A673 (cell line): ENCODE measurements around the gene VAV1. TPM values are rescaled to one million over a fixed set of nuclear protein-coding genes. Genes with fewer than 3 reads are reported as not detected.
A peak's percentile ranks its signal among the peaks of the same experiment; 100 is the strongest.

ENCODE experiments used
- BruUV-seq: library from RNA; stranded (reverse); fragments of 400-500 nt; replicated peaks from 2 replicates; lab custom pipeline; 2021; lab: Mats Ljungman, UMichigan
- CTCF ChIA-PET: fragments of 300-600 bp; sonication (Branson Sonifier 250); formaldehyde crosslinking; loops from one replicate; lab custom pipeline; 2022; ENCODE audit warnings: antibody characterized with exemption; lab: Charles Lee
- POLR2A ChIA-PET: fragments of 300-600 bp; sonication (Branson Sonifier 250); formaldehyde crosslinking; loops from one replicate; lab custom pipeline; 2022; ENCODE audit warnings: antibody characterized with exemption; ENCODE audit not compliant: low non-redundant PET; lab: Charles Lee
- DNase-seq: peaks from one replicate; pipeline ENCODE4 v3.0.0-alpha.2; 2015; ENCODE audit warnings: low spot score
- H3K27ac ChIP-seq: fragments of 200-600 bp; sonication (generic); 2 replicates; pipeline ENCODE4 v1.5.1; 2016; ENCODE audit warnings: mixed run types, low read depth, mild to moderate bottlenecking, mixed read lengths, antibody characterized with exemption, low read length; ENCODE audit not compliant: poor library complexity, severe bottlenecking
- H3K27me3 ChIP-seq: fragments of 200-600 bp; sonication (generic); replicated peaks from 2 replicates; pipeline ENCODE4 v1.6.1; 2017; ENCODE audit warnings: mixed run types, low read depth, mild to moderate bottlenecking, mixed read lengths, antibody characterized with exemption, low read length; ENCODE audit not compliant: insufficient read depth, poor library complexity
- H3K36me3 ChIP-seq: fragments of 200-600 bp; sonication (generic); 2 replicates; pipeline ENCODE4 v1.6.1; 2016; ENCODE audit warnings: mixed run types, mild to moderate bottlenecking, mixed read lengths, antibody characterized with exemption, low read length; ENCODE audit not compliant: insufficient read depth, poor library complexity, severe bottlenecking
- H3K4me1 ChIP-seq: fragments of 200-600 bp; sonication (generic); 2 replicates; pipeline ENCODE4 v1.6.1; 2017; ENCODE audit warnings: mixed run types, mild to moderate bottlenecking, mixed read lengths, antibody characterized with exemption, low read length; ENCODE audit not compliant: insufficient read depth, poor library complexity, severe bottlenecking
- H3K4me3 ChIP-seq: fragments of 200-600 bp; sonication (generic); 2 replicates; pipeline ENCODE4 v1.5.1; 2016; ENCODE audit warnings: low read depth, mixed run types, mild to moderate bottlenecking, mixed read lengths, low read length; ENCODE audit not compliant: poor library complexity, severe bottlenecking
- H3K9me3 ChIP-seq: fragments of 200-600 bp; sonication (generic); 2 replicates; pipeline ENCODE4 v1.6.1; 2016; ENCODE audit warnings: mixed run types, low read depth, mild to moderate bottlenecking, mixed read lengths, antibody characterized with exemption, low read length; ENCODE audit not compliant: poor library complexity, severe bottlenecking
- EZH2 ChIP-seq: fragments of 200-600 bp; sonication (generic); IDR thresholded peaks from 2 replicates; pipeline ENCODE4 v1.6.1; 2017; ENCODE audit warnings: borderline replicate concordance, low read depth, mild to moderate bottlenecking, mixed read lengths, antibody characterized with exemption, low read length; ENCODE audit not compliant: poor library complexity, severe bottlenecking
- intact Hi-C: fragments of 100-400 bp; cut with micrococcal nuclease; formaldehyde crosslinking; loops from one replicate; pipeline ENCODE4 v1.10.0; 2022; ENCODE audit not compliant: unreplicated experiment
- total RNA-seq: library from RNA; stranded (reverse); gene quantifications from 2 replicates; pipeline ENCODE4 v1.2.3, GENCODE V29; 2021
- TF ChIP-seq, protein P1 (sequence below): fragments of 300-800, 200-600 bp; sonication (generic); conservative IDR thresholded peaks from 2 replicates; pipeline ENCODE4 v1.5.1; 2017; ENCODE audit warnings: low read depth, mild to moderate bottlenecking, antibody characterized with exemption, low read length, moderate library complexity, mixed read lengths

The VAV1 gene
- total RNA-seq, 1 experiment from 2014 or later = 51.6 TPM

DNA sequence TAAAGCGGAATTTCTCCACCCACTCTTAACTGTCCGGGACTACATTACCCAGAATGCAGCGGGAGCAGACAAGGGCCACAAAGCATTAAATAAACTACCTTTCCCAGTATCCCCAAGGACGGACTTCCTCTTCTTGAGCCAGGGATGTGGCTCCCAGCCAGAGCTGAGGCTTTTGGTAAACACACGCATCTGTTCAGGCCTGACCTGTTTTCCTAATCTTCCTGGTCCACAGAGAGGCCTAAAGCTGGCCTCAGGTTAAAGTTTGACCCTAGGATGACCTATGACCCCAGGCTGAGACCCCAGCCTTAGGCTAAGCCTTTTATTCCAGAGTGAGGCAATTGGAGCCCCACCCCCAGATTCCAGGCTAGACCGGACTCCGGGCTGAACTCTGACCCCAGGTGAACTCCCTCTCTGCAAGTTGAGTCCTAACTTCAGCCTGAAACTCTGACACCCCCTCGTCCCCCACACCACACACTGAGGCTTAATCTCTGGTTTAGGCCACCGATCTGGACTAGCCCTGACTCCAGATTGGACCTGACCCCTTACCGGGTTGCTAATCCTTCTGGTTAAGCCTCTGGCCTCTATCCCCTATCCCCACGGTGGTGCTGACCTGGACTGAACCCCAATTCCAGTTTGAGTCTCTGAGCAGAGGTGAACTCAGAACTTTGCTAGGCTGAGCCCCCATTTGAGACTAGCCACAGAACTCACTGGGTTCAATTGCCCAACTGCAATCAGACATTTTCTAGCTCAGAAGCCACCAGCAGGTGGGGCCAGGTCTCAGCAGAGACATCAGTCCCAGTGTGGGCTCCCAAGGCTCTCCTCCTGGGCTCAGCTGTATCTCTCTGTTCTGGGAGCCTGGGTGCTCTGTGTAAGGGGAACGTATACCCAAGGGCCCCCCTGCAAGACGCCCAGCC is 34.4 kb upstream of the VAV1 start:
- Histone ChIP-seq H3K27ac (peak overlapping the region; percentile 84), H3K4me1 (peaks cover 35% of the 10 kb centered on the region), H3K27me3 (no peaks in the 10 kb centered on the region), H3K9me3 (no peaks in the 10 kb centered on the region), H3K4me3 (no peak overlapping the region), H3K36me3 (peaks cover 9% of the 10 kb centered on the region)
- no TSS peak for BruUV-seq
- TF ChIP-seq, protein P1, sequence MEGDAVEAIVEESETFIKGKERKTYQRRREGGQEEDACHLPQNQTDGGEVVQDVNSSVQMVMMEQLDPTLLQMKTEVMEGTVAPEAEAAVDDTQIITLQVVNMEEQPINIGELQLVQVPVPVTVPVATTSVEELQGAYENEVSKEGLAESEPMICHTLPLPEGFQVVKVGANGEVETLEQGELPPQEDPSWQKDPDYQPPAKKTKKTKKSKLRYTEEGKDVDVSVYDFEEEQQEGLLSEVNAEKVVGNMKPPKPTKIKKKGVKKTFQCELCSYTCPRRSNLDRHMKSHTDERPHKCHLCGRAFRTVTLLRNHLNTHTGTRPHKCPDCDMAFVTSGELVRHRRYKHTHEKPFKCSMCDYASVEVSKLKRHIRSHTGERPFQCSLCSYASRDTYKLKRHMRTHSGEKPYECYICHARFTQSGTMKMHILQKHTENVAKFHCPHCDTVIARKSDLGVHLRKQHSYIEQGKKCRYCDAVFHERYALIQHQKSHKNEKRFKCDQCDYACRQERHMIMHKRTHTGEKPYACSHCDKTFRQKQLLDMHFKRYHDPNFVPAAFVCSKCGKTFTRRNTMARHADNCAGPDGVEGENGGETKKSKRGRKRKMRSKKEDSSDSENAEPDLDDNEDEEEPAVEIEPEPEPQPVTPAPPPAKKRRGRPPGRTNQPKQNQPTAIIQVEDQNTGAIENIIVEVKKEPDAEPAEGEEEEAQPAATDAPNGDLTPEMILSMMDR = peak; percentile 86
- no peak for TF ChIP-seq EZH2
- intact Hi-C loops = loop anchor here (1.0 to 5.0 kb wide), 4 partner anchors 64 to 221 kb away; no protein-coding TSS in a partner anchor
- POLR2A ChIA-PET = no interaction called here
- CTCF ChIA-PET = interaction anchor here (0.5 to 2.0 kb wide), 6 partner anchors 102 to 651 kb away, joined by 3 to 44 read pairs (median 6); no protein-coding TSS in a partner anchor
- DNase-seq = peak; percentile 97

DNA sequence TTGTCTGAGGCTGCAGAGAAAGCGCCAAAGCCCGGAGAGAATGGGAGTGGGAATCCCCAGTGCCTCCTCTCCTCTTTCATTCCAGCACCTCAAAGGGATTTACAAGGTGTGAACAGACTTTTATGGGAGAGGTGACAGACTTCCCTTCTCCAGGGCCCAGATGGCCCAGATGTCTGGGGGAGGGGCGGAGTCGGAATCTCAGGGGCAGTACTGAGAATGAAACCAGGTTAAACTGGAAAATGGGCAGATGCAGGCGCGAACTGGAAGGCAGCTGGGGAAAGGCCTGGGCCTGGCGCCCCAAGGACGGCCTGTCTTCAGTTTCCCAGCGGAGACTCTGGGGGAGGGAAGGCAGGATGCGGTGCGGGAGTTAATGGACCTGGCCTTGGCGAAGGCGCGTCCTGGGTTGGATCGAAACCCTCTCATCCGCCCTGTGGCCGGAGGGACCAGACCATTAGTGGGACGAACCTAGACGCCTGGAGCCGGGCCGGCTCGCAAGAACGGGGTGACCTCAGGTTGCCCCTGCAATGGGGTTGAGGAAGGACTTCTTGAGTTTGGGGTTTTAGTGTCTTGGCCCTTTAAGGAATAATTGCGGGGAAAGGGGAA is 33.6 kb upstream of the VAV1 start:
- Histone ChIP-seq H3K9me3 (no peaks in the 10 kb centered on the region), H3K4me3 (peak overlapping the region; percentile 41), H3K27ac (peak overlapping the region; percentile 84), H3K27me3 (no peaks in the 10 kb centered on the region), H3K4me1 (peaks cover 38% of the 10 kb centered on the region), H3K36me3 (peaks cover 16% of the 10 kb centered on the region)
- intact Hi-C loops = loop anchor here (1.0 to 5.0 kb wide), 4 partner anchors 63 to 222 kb away; no protein-coding TSS in a partner anchor
- POLR2A ChIA-PET = no interaction called here
- BruUV-seq = no TSS peak
- TF ChIP-seq EZH2 = no peak
- TF ChIP-seq, protein P1 = no peak
- peak; percentile 53 for DNase-seq
- CTCF ChIA-PET = interaction anchor here (1.0 to 2.0 kb wide), 5 partner anchors 101 to 125 kb away, joined by 3 to 44 read pairs (median 7); no protein-coding TSS in a partner anchor

DNA sequence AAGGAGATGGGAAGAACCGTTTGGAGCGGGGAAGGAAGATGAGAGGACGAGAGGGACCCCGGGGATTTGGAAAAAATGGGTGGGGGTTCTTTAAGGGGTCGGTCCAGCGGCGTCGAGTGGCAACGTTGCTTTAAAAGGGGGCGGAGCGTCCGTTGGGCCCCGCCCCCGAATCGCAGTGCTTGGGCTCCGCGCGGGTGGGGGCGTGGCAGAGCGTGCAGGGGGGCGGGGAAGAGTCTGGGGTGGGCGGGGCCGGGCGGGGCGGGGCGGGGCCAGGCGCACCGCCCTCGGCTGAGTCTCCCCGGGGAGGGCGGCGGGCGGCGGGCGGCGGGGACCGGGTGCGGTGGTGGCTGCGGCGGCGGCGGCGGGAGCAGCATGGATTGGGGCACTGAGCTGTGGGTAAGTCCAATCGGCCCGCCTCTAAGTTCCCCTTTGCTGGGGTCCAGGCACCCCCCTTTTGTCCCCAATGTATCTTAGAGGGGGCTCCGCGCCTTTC is 33.1 kb upstream of the VAV1 start, which contains the start of gene TRIP10:
Gene TRIP10, plus strand, starts transcription at position 291 of the 493 bp plus-strand sequence. Its CDS starts 82 bp downstream, at position 373.
- no TSS peak for BruUV-seq
- intact Hi-C loops = loop anchor here (5.0 kb wide), 3 partner anchors 63 to 222 kb away; no protein-coding TSS in a partner anchor
- Histone ChIP-seq H3K27me3 (no peaks in the 10 kb centered on the region), H3K9me3 (no peaks in the 10 kb centered on the region), H3K27ac (peak within 1 kb of the TSS; percentile 84), H3K4me1 (peaks cover 43% of the 10 kb centered on the region), H3K4me3 (peak within 1 kb of the TSS; percentile 89), H3K36me3 (peaks cover 22% of the 10 kb centered on the region)
- POLR2A ChIA-PET = no interaction called here
- CTCF ChIA-PET = no interaction called here
- TF ChIP-seq, protein P1 = no peak
- no peak for TF ChIP-seq EZH2
- peak; percentile 90 for DNase-seq
